GM20431 (cell line): ENCODE results near the gene USP3.
"Not testable (repeated sequence)": the region's sequence is repeated elsewhere in the genome, so short reads cannot be mapped to it uniquely, and the experiment has no call there.

Experiments
- in situ Hi-C: fragments of 300-500 bp; cut with MseI, MboI; formaldehyde crosslinking; loops from one replicate; pipeline ENCODE4 v1.15.0; 2020; ENCODE audit warnings: low sequenced_read_pairs; ENCODE audit not compliant: unreplicated experiment

The USP3 gene

GRCh38 chr15:63509056-63509954, 4.9 kb downstream of the USP3 start:
- in situ Hi-C loops: no loop called here

GRCh38 chr15:63509955-63510940, 5.9 kb downstream of the USP3 start:
- in situ Hi-C loops: no loop called here

GRCh38 chr15:63512148-63512547, 7.8 kb downstream of the USP3 start:
- in situ Hi-C loops: no loop called here

- in situ Hi-C loops: no loop called here
Observed at GRCh38 chr15:63513271-63513670, 8.9 kb downstream of the USP3 start.

- in situ Hi-C loops: no loop called here
Observed at GRCh38 chr15:63513728-63514127, 9.3 kb downstream of the USP3 start.

GRCh38 chr15:63514531-63514943, 10.1 kb downstream of the USP3 start:
- in situ Hi-C loops: no loop called here

GRCh38 chr15:63517202-63517601, 12.8 kb downstream of the USP3 start:
- in situ Hi-C loops: no loop called here

GRCh38 chr15:63517628-63518027, 13.2 kb downstream of the USP3 start:
- in situ Hi-C loops: no loop called here

- in situ Hi-C loops: no loop called here
Observed at GRCh38 chr15:63519041-63519440, 14.6 kb downstream of the USP3 start.

GRCh38 chr15:63519548-63520178, 15.3 kb downstream of the USP3 start:
- in situ Hi-C loops: no loop called here

GRCh38 chr15:63520462-63520861, 16.1 kb downstream of the USP3 start:
- in situ Hi-C loops: not testable (repeated sequence)

GRCh38 chr15:63522225-63522578, 17.8 kb downstream of the USP3 start:
- in situ Hi-C loops: no loop called here

- in situ Hi-C loops: no loop called here
Observed at GRCh38 chr15:63523306-63523990, 19.1 kb downstream of the USP3 start.

- in situ Hi-C loops: no loop called here
Observed at GRCh38 chr15:63524316-63525015, 20.1 kb downstream of the USP3 start.

- in situ Hi-C loops: no loop called here
Observed at GRCh38 chr15:63526401-63526800, 22.0 kb downstream of the USP3 start.

- in situ Hi-C loops: no loop called here
Observed at GRCh38 chr15:63528138-63528659, 23.8 kb downstream of the USP3 start.

GRCh38 chr15:63530235-63530634, 25.8 kb downstream of the USP3 start:
- in situ Hi-C loops: no loop called here

- in situ Hi-C loops: no loop called here
Observed at GRCh38 chr15:63530752-63531299, 26.4 kb downstream of the USP3 start.

- in situ Hi-C loops: no loop called here
Observed at GRCh38 chr15:63531586-63531985, 27.2 kb downstream of the USP3 start.
